Smooth muscle cell (in vitro differentiated cells): ENCODE measurements around the gene APOA4. TPM values are rescaled to one million over a fixed set of nuclear protein-coding genes. Genes with fewer than 3 reads are reported as not detected.

Source experiments
- DNase-seq: peaks from one replicate; lab custom pipeline; 2025; ENCODE audit not compliant: unreplicated experiment; lab: John Stamatoyannopoulos, UW
- H2AFZ ChIP-seq: fragments of 200-600 bp; sonication (generic); 2 replicates; pipeline ENCODE4 v1.6.0; 2016; ENCODE audit warnings: antibody characterized with exemption, low read depth, mild to moderate bottlenecking
- H3F3A ChIP-seq: fragments of 200-600 bp; sonication (generic); 2 replicates; pipeline ENCODE4 v1.6.0; 2017; ENCODE audit warnings: antibody characterized with exemption, low read depth
- H3K27ac ChIP-seq: fragments of 200-600 bp; sonication (generic); 2 replicates; pipeline ENCODE4 v1.5.1; 2016; ENCODE audit warnings: low read depth, mild to moderate bottlenecking
- H3K27me3 ChIP-seq: fragments of 200-600 bp; sonication (generic); 2 replicates; pipeline ENCODE4 v1.6.1; 2016; ENCODE audit warnings: low read depth, mild to moderate bottlenecking
- H3K36me3 ChIP-seq: fragments of 200-600 bp; sonication (generic); 2 replicates; pipeline ENCODE4 v1.5.1; 2016; ENCODE audit warnings: low read depth
- H3K4me1 ChIP-seq: fragments of 200-600 bp; sonication (generic); 2 replicates; pipeline ENCODE4 v1.5.1; 2016; ENCODE audit warnings: low read depth
- H3K4me2 ChIP-seq: fragments of 200-600 bp; sonication (generic); 2 replicates; pipeline ENCODE4 v1.6.0; 2016; ENCODE audit warnings: mild to moderate bottlenecking
- H3K4me3 ChIP-seq: fragments of 200-600 bp; sonication (generic); 2 replicates; pipeline ENCODE4 v1.5.1; 2016; ENCODE audit warnings: mild to moderate bottlenecking
- H3K79me2 ChIP-seq: fragments of 200-600 bp; sonication (generic); 2 replicates; pipeline ENCODE4 v1.6.0; 2016; ENCODE audit warnings: low read depth, mild to moderate bottlenecking
- H3K9ac ChIP-seq: fragments of 200-600 bp; sonication (generic); 2 replicates; pipeline ENCODE4 v1.6.0; 2016; ENCODE audit warnings: low read depth
- H3K9me3 ChIP-seq: fragments of 200-600 bp; sonication (generic); replicated peaks from 2 replicates; pipeline ENCODE4 v1.5.1; 2016; ENCODE audit warnings: low read depth
- H4K20me1 ChIP-seq: fragments of 200-600 bp; sonication (generic); 2 replicates; pipeline ENCODE4 v1.6.0; 2016; ENCODE audit warnings: low read depth
- WGBS: methylation state at CpG from one replicate; pipeline ENCODE4 v1.1.7; 2016; ENCODE audit warnings: low lambda C conversion rate; 5-methylcytosine and 5-hydroxymethylcytosine counted together
- polyA plus RNA-seq: library from polyadenylated mRNA; unstranded; fragments of >200 nt; fragmentation: Nextera tagmentation; extraction: Ambion mirVana; gene quantifications from 2 replicates; pipeline ENCODE4 v1.2.1, GENCODE V29; 2016
- total RNA-seq: library from RNA; depleted of rRNA; stranded (reverse); fragments of >200 nt; gene quantifications from 2 replicates; pipeline ENCODE4 v1.2.3, GENCODE V29; 2014
- TF ChIP-seq, protein P1 (sequence below): fragments of 200-600 bp; sonication (generic); IDR thresholded peaks from 2 replicates; pipeline ENCODE4 v1.5.1; 2017; ENCODE audit warnings: borderline replicate concordance, mild to moderate bottlenecking, antibody characterized with exemption; ENCODE audit not compliant: insufficient read depth, poor library complexity, severe bottlenecking

The APOA4 gene
- total RNA-seq (not detected in 2 replicates), polyA plus RNA-seq (0.14 and 0.15 TPM in 2 replicates)

DNA sequence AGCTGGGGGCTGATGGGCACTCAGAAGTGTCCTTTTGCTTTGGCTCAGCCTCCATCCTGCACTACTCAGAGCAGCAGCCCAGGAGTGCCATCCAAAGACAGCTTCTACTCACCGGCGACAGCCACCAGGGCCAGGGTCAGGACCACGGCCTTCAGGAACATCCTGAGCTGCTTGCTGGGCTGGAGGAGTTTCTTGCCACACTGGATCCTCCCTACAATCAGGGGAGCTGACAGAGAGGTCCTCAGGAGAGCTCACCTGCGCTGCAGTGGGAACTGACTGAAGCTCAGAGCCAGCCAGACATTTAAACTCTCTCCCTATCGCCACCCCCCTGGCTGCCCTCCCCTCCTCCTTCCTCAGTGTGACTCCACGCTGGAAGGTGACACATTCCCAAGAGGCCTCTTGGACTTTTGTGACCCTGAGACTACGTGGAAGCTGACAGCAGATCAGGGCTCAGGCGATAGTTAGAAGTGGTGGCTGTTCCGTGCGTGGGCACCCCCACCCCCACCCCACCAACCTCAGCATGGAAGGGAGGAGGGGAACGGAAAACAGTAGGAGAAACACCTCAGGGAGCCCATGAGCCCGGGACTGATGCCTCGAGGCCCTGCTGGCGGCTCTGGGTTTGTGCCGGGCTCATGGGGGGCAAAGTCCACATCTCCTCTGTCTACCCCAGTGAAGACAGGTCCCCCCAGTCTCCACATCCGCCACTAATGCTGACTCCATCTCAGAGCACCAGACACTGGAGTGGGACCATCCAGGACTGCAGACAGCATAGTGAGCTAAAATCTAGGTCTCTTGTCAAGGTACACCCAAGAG, at the start of gene APOA4:
TSS of gene APOA4 (minus strand) at position 274 of the 813 bp plus-strand sequence. CDS start at position 161, 113 bp downstream.
- Histone ChIP-seq H3K4me3 (no peak within 1 kb of the TSS), H4K20me1 (no peaks in the 10 kb centered on the region), H3K4me1 (no peaks in the 10 kb centered on the region), H3F3A (no peaks in the 10 kb centered on the region), H3K79me2 (no peaks in the 10 kb centered on the region), H2AFZ (no peak within 1 kb of the TSS), H3K4me2 (no peak within 1 kb of the TSS), H3K27me3 (no peaks in the 10 kb centered on the region), H3K9me3 (no peaks in the 10 kb centered on the region), H3K36me3 (no peaks in the 10 kb centered on the region), H3K9ac (no peak within 1 kb of the TSS), H3K27ac (no peak within 1 kb of the TSS)
- DNase-seq = no peak
- TF ChIP-seq, protein P1, sequence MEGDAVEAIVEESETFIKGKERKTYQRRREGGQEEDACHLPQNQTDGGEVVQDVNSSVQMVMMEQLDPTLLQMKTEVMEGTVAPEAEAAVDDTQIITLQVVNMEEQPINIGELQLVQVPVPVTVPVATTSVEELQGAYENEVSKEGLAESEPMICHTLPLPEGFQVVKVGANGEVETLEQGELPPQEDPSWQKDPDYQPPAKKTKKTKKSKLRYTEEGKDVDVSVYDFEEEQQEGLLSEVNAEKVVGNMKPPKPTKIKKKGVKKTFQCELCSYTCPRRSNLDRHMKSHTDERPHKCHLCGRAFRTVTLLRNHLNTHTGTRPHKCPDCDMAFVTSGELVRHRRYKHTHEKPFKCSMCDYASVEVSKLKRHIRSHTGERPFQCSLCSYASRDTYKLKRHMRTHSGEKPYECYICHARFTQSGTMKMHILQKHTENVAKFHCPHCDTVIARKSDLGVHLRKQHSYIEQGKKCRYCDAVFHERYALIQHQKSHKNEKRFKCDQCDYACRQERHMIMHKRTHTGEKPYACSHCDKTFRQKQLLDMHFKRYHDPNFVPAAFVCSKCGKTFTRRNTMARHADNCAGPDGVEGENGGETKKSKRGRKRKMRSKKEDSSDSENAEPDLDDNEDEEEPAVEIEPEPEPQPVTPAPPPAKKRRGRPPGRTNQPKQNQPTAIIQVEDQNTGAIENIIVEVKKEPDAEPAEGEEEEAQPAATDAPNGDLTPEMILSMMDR = no peak
- 89% methylated on average over 12 of the region's 16 CpGs for WGBS

DNA sequence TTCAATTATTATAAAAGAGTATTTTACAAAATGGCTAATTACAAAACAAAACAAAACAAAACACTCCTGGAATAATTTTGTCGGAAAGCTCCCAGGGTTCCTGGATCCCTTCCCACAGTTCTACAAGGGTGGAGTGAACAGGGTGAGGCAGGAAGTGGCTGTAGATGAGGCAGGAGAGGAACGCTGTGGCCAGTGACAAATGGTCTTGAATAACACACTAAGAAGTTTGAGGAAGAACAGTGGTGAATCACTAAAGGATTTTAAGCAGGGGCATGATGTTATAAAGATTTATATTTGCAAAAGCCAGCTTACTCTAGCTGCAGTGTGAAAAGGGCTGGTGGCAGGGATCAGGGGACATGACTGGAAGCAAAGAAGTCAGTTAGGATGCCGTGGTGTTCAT, 48.1 kb upstream of the APOA4 start:
- peaks cover 12% of the 10 kb centered on the region for H3K36me3 ChIP-seq
- 51% methylated on average over 3 of the region's 3 CpGs for WGBS

DNA sequence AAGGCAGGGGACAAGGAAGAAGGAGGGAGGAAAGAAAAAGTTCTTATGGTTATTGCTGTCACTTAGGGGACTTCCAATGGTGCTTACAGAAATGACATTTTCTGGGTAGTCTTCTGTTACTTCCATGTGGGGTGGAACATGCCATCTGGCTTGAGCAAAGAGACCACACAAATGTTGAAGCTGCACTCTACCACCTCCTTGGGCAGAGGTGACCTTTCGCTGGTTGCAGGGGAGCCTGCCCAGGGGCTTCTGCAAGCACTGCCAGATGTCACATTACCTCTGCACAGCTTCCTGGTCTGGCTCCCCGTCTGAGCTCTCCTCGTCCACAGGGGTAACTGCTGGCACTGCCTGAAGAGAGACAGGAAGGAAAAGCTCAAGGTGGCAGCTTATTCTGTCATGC, 47.0 kb upstream of the APOA4 start:
- Histone ChIP-seq H3K9me3 (no peaks in the 10 kb centered on the region), H3K9ac (no peak overlapping the region), H3K4me3 (no peak overlapping the region), H3F3A (no peaks in the 10 kb centered on the region), H3K27ac (no peak overlapping the region), H3K4me1 (no peaks in the 10 kb centered on the region), H3K4me2 (no peak overlapping the region), H4K20me1 (no peaks in the 10 kb centered on the region), H3K36me3 (peaks cover 12% of the 10 kb centered on the region), H2AFZ (no peak overlapping the region), H3K79me2 (no peaks in the 10 kb centered on the region), H3K27me3 (no peaks in the 10 kb centered on the region)
- TF ChIP-seq, protein P1 = no peak
- WGBS = 98% methylated on average over 3 of the region's 3 CpGs
- no peak for DNase-seq

More for the DNA sequence above, 48.1 kb upstream of the APOA4 start:
- no peak overlapping the region for H3K4me3 ChIP-seq
- peak overlapping the region; percentile 4 for H3K4me2 ChIP-seq
- no peaks in the 10 kb centered on the region for H3K79me2 ChIP-seq
- no peaks in the 10 kb centered on the region for H3F3A ChIP-seq
- no peaks in the 10 kb centered on the region for H3K4me1 ChIP-seq
- peak overlapping the region; percentile 50 for H3K27ac ChIP-seq
- DNase-seq = no peak
- no peak overlapping the region for H2AFZ ChIP-seq
- no peaks in the 10 kb centered on the region for H3K27me3 ChIP-seq
- TF ChIP-seq, protein P1 = no peak
- H3K9me3 ChIP-seq = no peaks in the 10 kb centered on the region
- H4K20me1 ChIP-seq = no peaks in the 10 kb centered on the region
- H3K9ac ChIP-seq = no peak overlapping the region

DNA sequence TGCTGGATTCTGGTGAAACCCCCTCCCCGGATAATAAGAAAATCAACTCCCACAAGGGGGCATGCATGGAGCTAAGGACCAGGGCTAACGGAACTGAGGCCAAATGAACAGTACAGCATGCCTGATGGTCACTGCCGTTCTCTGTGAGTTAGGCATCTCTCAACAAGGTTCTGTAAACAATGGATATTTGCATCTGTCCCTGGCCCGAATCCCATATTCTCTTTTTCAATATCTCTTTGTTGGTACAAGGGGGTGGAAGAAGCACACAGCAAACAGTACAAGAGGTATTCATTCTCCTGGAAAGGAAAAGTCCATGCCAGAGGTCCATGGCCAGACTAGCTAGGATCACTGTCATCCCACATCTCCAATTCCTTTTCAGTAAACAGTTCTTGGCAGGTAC, 46.5 kb upstream of the APOA4 start:
- Histone ChIP-seq H4K20me1 (no peaks in the 10 kb centered on the region), H3K4me1 (no peaks in the 10 kb centered on the region), H3K9ac (no peak overlapping the region), H3F3A (no peaks in the 10 kb centered on the region), H3K4me2 (no peak overlapping the region), H2AFZ (no peak overlapping the region), H3K79me2 (no peaks in the 10 kb centered on the region), H3K36me3 (peaks cover 12% of the 10 kb centered on the region), H3K9me3 (no peaks in the 10 kb centered on the region), H3K4me3 (no peak overlapping the region), H3K27ac (no peak overlapping the region), H3K27me3 (no peaks in the 10 kb centered on the region)
- TF ChIP-seq, protein P1 = no peak
- 95% methylated on average over 4 of the region's 4 CpGs for WGBS
- no peak for DNase-seq
